ENCODE measurements around the gene OTULINL. TPM values are rescaled to one million over a fixed set of nuclear protein-coding genes. Genes with fewer than 3 reads are reported as not detected.

Gene OTULINL
- total and polyA plus RNA-seq, 10 donors: 3.8 to 52.5 (median 31.2) TPM

GRCh38 chr5:14598225-14598624 lies 16.6 kb downstream of the OTULINL start:
- no peaks in the 10 kb centered on the region for H3K9me3 ChIP-seq
- no peaks in the 10 kb centered on the region for H3K27me3 ChIP-seq (replicated peaks in 1 of 7)
- intact Hi-C loops (cut with DNase I; ENCODE audit: low total_unique reads): no loop called here
- peak overlapping the region in 3 of 8 donors; percentile 10 to 38 (median 29) for H3K27ac ChIP-seq
- H3K4me1 ChIP-seq: peaks cover 18 to 79% (median 42%) of the 10 kb centered on the region in 6 donors
- WGBS, 5 donors: 54 to 72% (median 62%) methylated on average over 2 of the region's 2 CpGs
- no peak overlapping the region for H3K4me3 ChIP-seq
- no peak for TF ChIP-seq POLR2A (IDR thresholded peaks at IDR 0.05)
- no peak for TF ChIP-seq CTCF (IDR thresholded peaks at IDR 0.05 in 8 of 11, conservative IDR thresholded peaks at IDR 0.05 in 3 of 11)
- no peak for TF ChIP-seq POLR2AphosphoS5 (IDR thresholded peaks at IDR 0.05)
- DNase-seq: no peak
- peaks cover 0 to 24% (median 10%) of the 10 kb centered on the region in 6 donors for H3K36me3 ChIP-seq

- Histone ChIP-seq H3K36me3 (peaks cover 0 to 38% (median 10%) of the 10 kb centered on the region in 6 donors), H3K4me3 (no peak overlapping the region), H3K27ac (peak overlapping the region in 3 of 8 donors; percentile 2 to 32 (median 13)), H3K27me3 (replicated peaks in 1 of 7) (no peaks in the 10 kb centered on the region), H3K4me1 (peaks cover 9 to 65% (median 29%) of the 10 kb centered on the region in 6 donors), H3K9me3 (no peaks in the 10 kb centered on the region)
- intact Hi-C loops (cut with DNase I; ENCODE audit: low total_unique reads): no loop called here
- TF ChIP-seq POLR2AphosphoS5 (IDR thresholded peaks at IDR 0.05) (no peak), CTCF (IDR thresholded peaks at IDR 0.05 in 8 of 11, conservative IDR thresholded peaks at IDR 0.05 in 3 of 11) (no peak), POLR2A (IDR thresholded peaks at IDR 0.05) (no peak)
- no peak for DNase-seq
- 69 to 87% (median 77%) methylated on average over 1 of the region's 1 CpG for WGBS, 5 donors
Measured at GRCh38 chr5:14599476-14600127, 18.0 kb downstream of the OTULINL start.

- no peak overlapping the region for H3K4me3 ChIP-seq
- peaks cover 4 to 53% (median 17%) of the 10 kb centered on the region in 6 donors for H3K4me1 ChIP-seq
- H3K9me3 ChIP-seq: no peaks in the 10 kb centered on the region
- no peak overlapping the region for H3K27ac ChIP-seq
- H3K36me3 ChIP-seq: peaks cover 0 to 50% (median 10%) of the 10 kb centered on the region in 6 donors
- WGBS, 5 donors: 68 to 94% (median 89%) methylated on average over 1 of the region's 1 CpG
- no peaks in the 10 kb centered on the region for H3K27me3 ChIP-seq (replicated peaks in 1 of 7)
- no peak for TF ChIP-seq CTCF (IDR thresholded peaks at IDR 0.05 in 8 of 11, conservative IDR thresholded peaks at IDR 0.05 in 3 of 11)
- TF ChIP-seq POLR2AphosphoS5 (IDR thresholded peaks at IDR 0.05): no peak
- no peak for TF ChIP-seq POLR2A (IDR thresholded peaks at IDR 0.05)
- DNase-seq: no peak
- intact Hi-C loops (cut with DNase I; ENCODE audit: low total_unique reads): no loop called here
Measured at GRCh38 chr5:14600846-14601245, 19.3 kb downstream of the OTULINL start.

GRCh38 chr5:14603141-14603540 lies 21.5 kb downstream of the OTULINL start:
- WGBS, 5 donors: 76 to 97% (median 83%) methylated on average over 1 of the region's 1 CpG
- peaks cover 0 to 65% (median 10%) of the 10 kb centered on the region in 6 donors for H3K36me3 ChIP-seq
- no peak for TF ChIP-seq POLR2A (IDR thresholded peaks at IDR 0.05)
- TF ChIP-seq CTCF (IDR thresholded peaks at IDR 0.05 in 8 of 11, conservative IDR thresholded peaks at IDR 0.05 in 3 of 11): no peak
- TF ChIP-seq POLR2AphosphoS5 (IDR thresholded peaks at IDR 0.05): no peak
- no peak overlapping the region for H3K27ac ChIP-seq
- intact Hi-C loops (cut with DNase I; ENCODE audit: low total_unique reads): no loop called here
- no peaks in the 10 kb centered on the region for H3K27me3 ChIP-seq (replicated peaks in 1 of 7)
- no peaks in the 10 kb centered on the region for H3K9me3 ChIP-seq
- DNase-seq: no peak
- H3K4me3 ChIP-seq: no peak overlapping the region
- H3K4me1 ChIP-seq: peaks cover 0 to 41% (median 4%) of the 10 kb centered on the region in 6 donors
